CD14-positive monocyte (primary cell): ENCODE measurements around the gene CENPS. TPM values are rescaled to one million over a fixed set of nuclear protein-coding genes. Genes with fewer than 3 reads are reported as not detected.
"Not testable (repeated sequence)": the region's sequence is repeated elsewhere in the genome, so short reads cannot be mapped to it uniquely, and the experiment has no call there.

Experiments used
- DNase-seq, 3 donors: peaks; one replicate each; pipeline ENCODE4 v3.0.0-alpha.2; 2011 to 2022
- H2AFZ ChIP-seq: 2 replicates; pipeline ENCODE4 v1.6.0; 2012; ENCODE audit warnings: mild to moderate bottlenecking, low read depth, low read length, inconsistent platforms; ENCODE audit not compliant: insufficient read depth, poor library complexity, severe bottlenecking
- H3K27ac ChIP-seq, 2 donors: 1 replicate in 1 of 2; 2 replicates in 1 of 2; pipeline ENCODE4 v1.5.1; 2012 to 2013; ENCODE audit warnings: low read length in 2 of 2, control low read depth in 1 of 2, inconsistent platforms in 1 of 2, low read depth in 1 of 2, mild to moderate bottlenecking in 1 of 2
- H3K27me3 ChIP-seq, 2 donors: one replicate each; pipeline versions ENCODE4 v1.6.0 to v1.6.1; 2011 to 2013; ENCODE audit warnings: low read length in 2 of 2; ENCODE audit not compliant: control insufficient read depth in 2 of 2, insufficient read depth in 2 of 2
- H3K36me3 ChIP-seq, 2 donors: replicated peaks in 1 of 2; 1 replicate in 1 of 2; 2 replicates in 1 of 2; pipeline versions ENCODE4 v1.5.1 to v1.6.1; 2012 to 2013; ENCODE audit warnings: low read length in 2 of 2, control low read depth in 1 of 2, inconsistent platforms in 1 of 2, mild to moderate bottlenecking in 1 of 2; ENCODE audit not compliant: insufficient read depth in 2 of 2, control insufficient read depth in 1 of 2
- H3K4me1 ChIP-seq, 2 donors: 1 replicate in 1 of 2; 2 replicates in 1 of 2; pipeline versions ENCODE4 v1.5.1 to v1.6.1; 2012 to 2013; ENCODE audit warnings: low read length in 2 of 2, control low read depth in 1 of 2, inconsistent platforms in 1 of 2, mild to moderate bottlenecking in 1 of 2, moderate library complexity in 1 of 2; ENCODE audit not compliant: insufficient read depth in 2 of 2, control insufficient read depth in 1 of 2
- H3K4me2 ChIP-seq: replicated peaks from 2 replicates; pipeline ENCODE3; 2012; ENCODE audit warnings: low read length, moderate library complexity, mild to moderate bottlenecking; ENCODE audit not compliant: poor library complexity, severe bottlenecking; ENCODE audit errors: extremely low read depth
- H3K4me3 ChIP-seq, 3 experiments: fragments of 200-600 bp in 1 of 3; sonication (generic) in 1 of 3; replicated peaks in 1 of 3; 1 replicate in 2 of 3; 2 replicates in 1 of 3; pipeline ENCODE4 v1.5.1; 2011 to 2013; ENCODE audit warnings: low read length in 3 of 3, mild to moderate bottlenecking in 3 of 3, control low read depth in 2 of 3, low read depth in 2 of 3, inconsistent platforms in 1 of 3, moderate library complexity in 1 of 3
- H3K79me2 ChIP-seq: 2 replicates; pipeline ENCODE4 v1.6.0; 2012; ENCODE audit warnings: mild to moderate bottlenecking, control low read depth, inconsistent platforms, low read length, moderate library complexity; ENCODE audit not compliant: insufficient read depth
- H3K9ac ChIP-seq: 2 replicates; pipeline ENCODE4 v1.6.0; 2017; ENCODE audit warnings: low read length, mild to moderate bottlenecking; ENCODE audit not compliant: insufficient read depth, poor library complexity, severe bottlenecking
- H3K9me3 ChIP-seq, 2 donors: replicated peaks in 1 of 2; 1 replicate in 1 of 2; 2 replicates in 1 of 2; pipeline versions ENCODE4 v1.5.1 to v1.6.1; 2012 to 2013; ENCODE audit warnings: low read length in 2 of 2, control low read depth in 1 of 2; ENCODE audit not compliant: control insufficient read depth in 1 of 2, insufficient read depth in 1 of 2
- H4K20me1 ChIP-seq: 2 replicates; pipeline ENCODE4 v1.6.0; 2012; ENCODE audit warnings: mild to moderate bottlenecking, low read length, control low read depth, moderate library complexity; ENCODE audit not compliant: insufficient read depth
- H3K27ac Mint-ChIP-seq, 7 donors: one replicate each; pipeline ENCODE4 v1.8.0; 2020; ENCODE audit warnings: mild to moderate bottlenecking in 7 of 7, mixed read lengths in 7 of 7, moderate library complexity in 6 of 7, inconsistent platforms in 2 of 7
- H3K27me3 Mint-ChIP-seq, 3 donors: one replicate each; pipeline ENCODE4 v1.8.0; 2021 to 2022; ENCODE audit warnings: low read depth in 3 of 3, mild to moderate bottlenecking in 3 of 3, mixed read lengths in 3 of 3, moderate library complexity in 3 of 3, inconsistent platforms in 1 of 3
- H3K36me3 Mint-ChIP-seq, 2 donors: one replicate each; pipeline ENCODE4 v1.8.0; 2020; ENCODE audit warnings: mixed read lengths in 2 of 2, inconsistent platforms in 1 of 2, mild to moderate bottlenecking in 1 of 2
- H3K4me1 Mint-ChIP-seq: one replicate; pipeline ENCODE4 v1.8.0; 2020; ENCODE audit warnings: mild to moderate bottlenecking, mixed read lengths
- H3K4me3 Mint-ChIP-seq, 2 donors: one replicate each; pipeline ENCODE4 v1.8.0; 2020; ENCODE audit warnings: mild to moderate bottlenecking in 2 of 2, mixed read lengths in 2 of 2, moderate library complexity in 1 of 2
- H3K9me3 Mint-ChIP-seq, 7 donors: one replicate each; pipeline ENCODE4 v1.8.0; 2020 to 2022; ENCODE audit warnings: mixed read lengths in 7 of 7, mild to moderate bottlenecking in 6 of 7, moderate library complexity in 6 of 7, inconsistent platforms in 2 of 7
- WGBS: methylation state at CpG from one replicate; pipeline ENCODE4 v1.1.5; 2013; ENCODE audit warnings: missing lambda C conversion rate; ENCODE audit not compliant: insufficient coverage; 5-methylcytosine and 5-hydroxymethylcytosine counted together
- intact Hi-C, 2 donors: fragments of 100-400 bp; cut with micrococcal nuclease; formaldehyde crosslinking; loops; one replicate each; pipeline versions ENCODE4 v1.15.0 to v1.15.1; 2023
- polyA plus RNA-seq, 3 donors: library from polyadenylated mRNA; depleted of rRNA in 1 of 3; unstranded in 2 of 3; stranded (reverse) in 1 of 3; fragments of 300-500 nt in 2 of 3; fragments of >200 nt in 1 of 3; fragmentation: Illumina TruSeq in 2 of 3; gene quantifications; 1 replicate in 2 of 3; 2 replicates in 1 of 3; pipeline ENCODE4 v1.2.3, GENCODE V29; 2012 to 2021
- TF ChIP-seq, protein P1 (sequence below): fragments of 200-600 bp; IDR thresholded peaks from one replicate; pipeline ENCODE4 v1.8.0; 2022; ENCODE audit warnings: antibody characterized with exemption, mild to moderate bottlenecking

The CENPS gene
- polyA plus RNA-seq, 3 donors = 0.48 to 3.5 (median 2.5) TPM

DNA sequence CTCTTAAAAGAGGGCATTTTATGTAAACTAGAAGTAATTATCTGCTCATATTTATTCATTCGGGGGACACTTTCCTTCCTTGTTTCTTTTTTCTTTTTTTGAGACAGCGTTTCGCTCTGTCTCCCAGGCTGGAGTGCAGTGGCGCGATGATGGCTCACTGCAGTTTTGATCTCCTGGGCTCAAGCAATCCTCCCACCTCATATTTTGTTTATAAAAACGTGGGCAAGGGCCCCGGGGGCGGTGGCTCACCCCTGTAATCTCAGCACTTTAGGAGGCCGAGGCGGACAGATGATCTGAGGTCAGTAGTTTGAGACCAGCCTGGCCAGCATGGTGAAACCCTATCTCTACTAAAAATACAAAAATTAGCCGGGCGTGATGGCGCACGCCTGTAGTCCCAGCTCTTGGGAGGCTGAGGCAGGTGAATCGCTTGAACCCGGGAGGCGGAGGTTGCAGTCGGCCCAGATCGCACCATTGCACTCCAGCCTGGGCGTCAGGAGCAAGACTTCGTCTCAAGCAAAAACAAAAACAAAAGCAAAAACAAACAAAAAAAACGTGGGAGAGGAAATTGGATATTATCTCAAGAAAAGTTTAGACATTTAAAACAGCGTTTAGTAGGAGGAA lies 43.0 kb downstream of the CENPS start:
- Mint-ChIP-seq H3K4me1 (peaks cover 44% of the 10 kb centered on the region), H3K9me3 (no peaks in the 10 kb centered on the region), H3K27ac (peak overlapping the region in 1 of 7 donors; percentile 24), H3K27me3 (no peaks in the 10 kb centered on the region), H3K36me3 (peaks cover 10 to 11% of the 10 kb centered on the region in 2 donors), H3K4me3 (no peak overlapping the region)
- peak overlapping the region; percentile 97 for H2AFZ ChIP-seq
- WGBS = 90% methylated on average over 14 of the region's 23 CpGs
- H3K9me3 ChIP-seq = no peaks in the 10 kb centered on the region
- H3K4me1 ChIP-seq = peaks cover 40 to 52% of the 10 kb centered on the region in 2 donors
- peak overlapping the region; percentile 87 for H3K4me2 ChIP-seq
- H3K27ac ChIP-seq = no peak overlapping the region
- no peak for DNase-seq
- H3K79me2 ChIP-seq = peaks cover 48% of the 10 kb centered on the region
- H3K27me3 ChIP-seq = no peaks in the 10 kb centered on the region
- H3K36me3 ChIP-seq = peaks cover 8 to 11% of the 10 kb centered on the region in 2 donors
- H3K9ac ChIP-seq = no peak overlapping the region
- TF ChIP-seq, protein P1, sequence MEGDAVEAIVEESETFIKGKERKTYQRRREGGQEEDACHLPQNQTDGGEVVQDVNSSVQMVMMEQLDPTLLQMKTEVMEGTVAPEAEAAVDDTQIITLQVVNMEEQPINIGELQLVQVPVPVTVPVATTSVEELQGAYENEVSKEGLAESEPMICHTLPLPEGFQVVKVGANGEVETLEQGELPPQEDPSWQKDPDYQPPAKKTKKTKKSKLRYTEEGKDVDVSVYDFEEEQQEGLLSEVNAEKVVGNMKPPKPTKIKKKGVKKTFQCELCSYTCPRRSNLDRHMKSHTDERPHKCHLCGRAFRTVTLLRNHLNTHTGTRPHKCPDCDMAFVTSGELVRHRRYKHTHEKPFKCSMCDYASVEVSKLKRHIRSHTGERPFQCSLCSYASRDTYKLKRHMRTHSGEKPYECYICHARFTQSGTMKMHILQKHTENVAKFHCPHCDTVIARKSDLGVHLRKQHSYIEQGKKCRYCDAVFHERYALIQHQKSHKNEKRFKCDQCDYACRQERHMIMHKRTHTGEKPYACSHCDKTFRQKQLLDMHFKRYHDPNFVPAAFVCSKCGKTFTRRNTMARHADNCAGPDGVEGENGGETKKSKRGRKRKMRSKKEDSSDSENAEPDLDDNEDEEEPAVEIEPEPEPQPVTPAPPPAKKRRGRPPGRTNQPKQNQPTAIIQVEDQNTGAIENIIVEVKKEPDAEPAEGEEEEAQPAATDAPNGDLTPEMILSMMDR = no peak
- intact Hi-C loops = loop anchor here (2.0 to 10.0 kb wide), 4 partner anchors 41 to 88 kb away; partner anchors contain the start of gene CENPS (in 2 of the 2)
- peaks cover 5% of the 10 kb centered on the region for H4K20me1 ChIP-seq
- H3K4me3 ChIP-seq = peak overlapping the region in 1 of 3 experiments; percentile 85

DNA sequence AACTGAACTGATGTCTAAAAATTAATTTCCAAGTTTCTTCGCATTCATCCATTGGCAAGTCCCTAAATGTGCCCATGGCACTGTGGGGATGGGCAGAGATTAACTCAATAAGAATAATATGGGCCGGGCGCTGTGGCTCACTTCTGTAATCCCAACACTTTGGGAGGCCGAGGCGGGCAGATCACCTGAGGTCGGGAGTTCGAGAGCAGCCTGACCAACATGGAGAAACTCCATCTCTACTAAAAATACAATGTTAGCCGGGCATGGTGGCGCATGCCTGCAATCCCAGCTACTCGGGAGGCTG lies 44.0 kb downstream of the CENPS start:
- DNase-seq, H3K27me3 Mint-ChIP-seq, H3K27me3 ChIP-seq, H3K36me3 Mint-ChIP-seq, H3K9ac ChIP-seq, H3K9me3 ChIP-seq, H4K20me1 ChIP-seq, H3K9me3 Mint-ChIP-seq: not testable (repeated sequence)
- Histone ChIP-seq H2AFZ (peak overlapping the region; percentile 85), H3K4me3 (peak overlapping the region; percentile 83 to 93 (median 88)), H3K36me3 (peaks cover under 1 to 10% of the 10 kb centered on the region in 2 donors), H3K27ac (peak overlapping the region in 1 of 2 donors; percentile 72), H3K4me1 (peaks cover 40 to 52% of the 10 kb centered on the region in 2 donors), H3K79me2 (peaks cover 58% of the 10 kb centered on the region), H3K4me2 (peak overlapping the region; percentile 97)
- Mint-ChIP-seq H3K27ac (peak overlapping the region in 5 of 7 donors; percentile 24 to 87 (median 64)), H3K4me1 (peaks cover 47% of the 10 kb centered on the region), H3K4me3 (peak overlapping the region; percentile 90 to 94)
- intact Hi-C loops = loop anchor here (5.0 to 10.0 kb wide), 3 partner anchors 42 to 89 kb away; partner anchors contain the start of gene CENPS (in 1 of the 2)
- WGBS = 90% methylated on average over 9 of the region's 10 CpGs
